AG09309 (cell line): ENCODE results near the gene FEM1A.
"Not testable (repeated sequence)": the region's sequence is repeated elsewhere in the genome, so short reads cannot be mapped to it uniquely, and the experiment has no call there.

Source experiments
- DNase-seq: peaks from one replicate; pipeline ENCODE4 v3.0.0-alpha.2; 2010; ENCODE audit warnings: low read depth
- H3K4me3 ChIP-seq: 2 replicates; pipeline ENCODE4 v1.5.1; 2011; ENCODE audit warnings: mild to moderate bottlenecking, low read depth, low read length, moderate library complexity; ENCODE audit not compliant: control insufficient read depth
- TF ChIP-seq, protein P1 (sequence below): IDR thresholded peaks from 2 replicates; pipeline ENCODE4 v1.5.1; 2011; ENCODE audit warnings: mild to moderate bottlenecking, low read depth, low read length, inconsistent platforms; ENCODE audit not compliant: insufficient read depth, control insufficient read depth; ENCODE audit errors: missing control alignments

The FEM1A gene

GRCh38 chr19:4839192-4839591 lies 47.7 kb downstream of the FEM1A start:
- DNase-seq: no peak
- TF ChIP-seq, protein P1, sequence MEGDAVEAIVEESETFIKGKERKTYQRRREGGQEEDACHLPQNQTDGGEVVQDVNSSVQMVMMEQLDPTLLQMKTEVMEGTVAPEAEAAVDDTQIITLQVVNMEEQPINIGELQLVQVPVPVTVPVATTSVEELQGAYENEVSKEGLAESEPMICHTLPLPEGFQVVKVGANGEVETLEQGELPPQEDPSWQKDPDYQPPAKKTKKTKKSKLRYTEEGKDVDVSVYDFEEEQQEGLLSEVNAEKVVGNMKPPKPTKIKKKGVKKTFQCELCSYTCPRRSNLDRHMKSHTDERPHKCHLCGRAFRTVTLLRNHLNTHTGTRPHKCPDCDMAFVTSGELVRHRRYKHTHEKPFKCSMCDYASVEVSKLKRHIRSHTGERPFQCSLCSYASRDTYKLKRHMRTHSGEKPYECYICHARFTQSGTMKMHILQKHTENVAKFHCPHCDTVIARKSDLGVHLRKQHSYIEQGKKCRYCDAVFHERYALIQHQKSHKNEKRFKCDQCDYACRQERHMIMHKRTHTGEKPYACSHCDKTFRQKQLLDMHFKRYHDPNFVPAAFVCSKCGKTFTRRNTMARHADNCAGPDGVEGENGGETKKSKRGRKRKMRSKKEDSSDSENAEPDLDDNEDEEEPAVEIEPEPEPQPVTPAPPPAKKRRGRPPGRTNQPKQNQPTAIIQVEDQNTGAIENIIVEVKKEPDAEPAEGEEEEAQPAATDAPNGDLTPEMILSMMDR: no peak
- H3K4me3 ChIP-seq: no peak overlapping the region

DNA sequence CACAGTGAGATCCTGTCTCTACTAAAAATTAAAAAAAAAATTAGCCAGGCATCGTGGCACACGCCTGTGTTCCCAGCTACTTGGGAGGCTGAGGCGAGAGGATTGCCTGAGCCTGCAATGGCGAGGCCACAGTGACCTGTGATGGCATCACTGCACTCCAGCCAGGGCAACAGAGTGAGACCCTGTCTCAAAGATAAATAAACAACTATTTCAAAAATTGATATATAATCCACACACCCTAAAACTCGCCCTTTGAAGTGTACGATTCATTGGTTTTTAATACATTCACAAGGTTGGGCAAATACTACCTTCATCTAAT lies 52.1 kb downstream of the FEM1A start:
- DNase-seq: no peak
- no peak overlapping the region for H3K4me3 ChIP-seq

GRCh38 chr19:4844348-4845179 lies 53.0 kb downstream of the FEM1A start:
- TF ChIP-seq, protein P1: no peak
- H3K4me3 ChIP-seq: no peak overlapping the region
- DNase-seq: no peak

More for the DNA sequence above, 52.1 kb downstream of the FEM1A start:
- TF ChIP-seq, protein P1: no peak

GRCh38 chr19:4845975-4846374 lies 54.4 kb downstream of the FEM1A start:
- not testable (repeated sequence) for DNase-seq, H3K4me3 ChIP-seq

GRCh38 chr19:4847190-4847973 lies 55.8 kb downstream of the FEM1A start:
- no peak for DNase-seq
- H3K4me3 ChIP-seq: no peak overlapping the region
- TF ChIP-seq, protein P1: no peak

DNA sequence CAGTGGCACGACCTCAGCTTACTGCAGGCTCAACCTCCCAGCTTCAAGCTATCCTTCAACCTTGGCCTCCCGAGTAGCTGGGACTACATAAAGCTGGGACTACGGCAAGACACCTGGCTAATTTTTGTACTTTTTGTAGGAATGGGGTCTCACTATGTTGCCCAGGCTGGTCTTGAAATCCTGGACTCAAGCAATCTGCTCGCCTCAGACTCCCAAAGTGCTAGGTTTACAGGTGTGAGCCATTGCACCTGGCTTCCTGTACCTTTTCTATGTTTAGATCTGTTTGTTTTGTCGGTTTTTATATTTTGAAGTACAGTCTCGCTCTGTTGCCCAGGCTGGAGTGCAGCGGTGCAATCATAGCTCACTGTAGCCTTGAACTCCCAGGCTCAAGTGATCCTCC lies 57.5 kb downstream of the FEM1A start:
- DNase-seq: no peak
- TF ChIP-seq, protein P1: no peak
- H3K4me3 ChIP-seq: no peak overlapping the region
